HCT116 (cell line): ENCODE results near the gene NCOA5.

Source experiments
- CTCF ChIP-seq, 3 experiments: fragments of 200-600 bp in 1 of 3; sonication (generic) in 1 of 3; IDR thresholded peaks in 2 of 3; conservative IDR thresholded peaks in 1 of 3; 2 replicates each; pipeline ENCODE4 v1.5.1; 2012 to 2017; ENCODE audit warnings: low read depth in 2 of 3, low read length in 2 of 3, antibody characterized with exemption in 1 of 3, borderline replicate concordance in 1 of 3, control low read depth in 1 of 3, mild to moderate bottlenecking in 1 of 3, mixed read lengths in 1 of 3, mixed run types in 1 of 3, moderate library complexity in 1 of 3; ENCODE audit not compliant: insufficient read depth in 1 of 3
- EZH2 ChIP-seq: fragments of 200-600 bp; sonication (generic); IDR thresholded peaks from 2 replicates; pipeline ENCODE4 v1.6.1; 2017; ENCODE audit warnings: antibody characterized with exemption, mixed run types
- POLR2A ChIP-seq: IDR thresholded peaks from 2 replicates; pipeline ENCODE4 v1.7.0; 2011; ENCODE audit warnings: borderline replicate concordance; ENCODE audit not compliant: insufficient read depth, insufficient read length; ENCODE audit errors: extremely low read depth
- POLR2AphosphoS5 ChIP-seq: IDR thresholded peaks from 2 replicates; pipeline ENCODE4 v1.6.1; 2011; ENCODE audit warnings: mild to moderate bottlenecking, low read depth, low read length, moderate library complexity
- RAD21 ChIP-seq: IDR thresholded peaks from 2 replicates; pipeline ENCODE4 v1.6.1; 2012; ENCODE audit warnings: low read depth, mild to moderate bottlenecking
- REST ChIP-seq: IDR thresholded peaks from 2 replicates; pipeline ENCODE4 v1.6.1; 2012; ENCODE audit warnings: low read depth
- SP1 ChIP-seq: IDR thresholded peaks from 2 replicates; pipeline ENCODE4 v1.6.1; 2012; ENCODE audit warnings: low read depth
- YY1 ChIP-seq: IDR thresholded peaks from 2 replicates; pipeline ENCODE4 v1.6.1; 2011; ENCODE audit warnings: low read length, low read depth, moderate library complexity, mild to moderate bottlenecking; ENCODE audit not compliant: insufficient replicate concordance; ENCODE audit errors: extremely low read depth
- ZBTB33 ChIP-seq: IDR thresholded peaks from 2 replicates; pipeline ENCODE4 v1.6.1; 2011; ENCODE audit warnings: mild to moderate bottlenecking, low read length, moderate library complexity; ENCODE audit not compliant: insufficient replicate concordance; ENCODE audit errors: extremely low read depth
- ZNF274 ChIP-seq: fragments of 200-500 bp; sonication (Bioruptor generic); IDR thresholded peaks from 2 replicates; pipeline ENCODE4 v1.6.1; 2014; ENCODE audit warnings: mild to moderate bottlenecking, low read depth, low read length, inconsistent platforms

DNA sequence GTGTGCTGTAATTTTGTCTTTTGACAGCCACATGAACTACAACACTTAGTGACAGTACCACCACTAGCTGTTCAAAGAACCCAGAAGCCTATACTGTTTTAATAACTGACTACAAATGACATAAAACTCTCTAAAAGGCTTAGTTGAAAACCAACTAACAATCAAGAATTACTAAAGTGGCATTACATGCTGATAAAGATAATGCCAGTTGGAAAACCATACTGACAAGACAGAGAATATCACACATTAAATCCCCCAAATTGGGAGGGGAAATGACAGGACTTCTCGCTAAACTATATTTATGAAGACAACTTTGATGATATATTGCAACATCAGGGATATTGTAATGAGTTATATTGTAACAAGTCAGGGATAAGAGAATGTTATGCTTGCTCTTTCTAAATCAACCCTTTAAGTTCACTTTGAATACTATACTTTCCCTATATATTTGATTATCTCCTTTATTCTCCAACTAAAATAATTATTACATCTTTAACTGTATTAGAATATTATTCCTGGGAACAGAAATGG, 6.2 kb downstream of the NCOA5 start:
- no peak for TF ChIP-seq CTCF (IDR thresholded peaks at IDR 0.05 in 2 of 3, conservative IDR thresholded peaks at IDR 0.05 in 1 of 3; ENCODE audit: borderline replicate concordance in 1 of 3, insufficient read depth in 1 of 3, low read depth in 2 of 3, low read length in 2 of 3)
- TF ChIP-seq EZH2 = no peak
- TF ChIP-seq YY1 = no peak
- no peak for TF ChIP-seq REST
- TF ChIP-seq POLR2A = no peak
- no peak for TF ChIP-seq POLR2AphosphoS5
- TF ChIP-seq ZNF274 = no peak
- no peak for TF ChIP-seq RAD21
- no peak for TF ChIP-seq ZBTB33
- no peak for TF ChIP-seq SP1
